ENCODE results near the gene THOC6.

The THOC6 gene

DNA sequence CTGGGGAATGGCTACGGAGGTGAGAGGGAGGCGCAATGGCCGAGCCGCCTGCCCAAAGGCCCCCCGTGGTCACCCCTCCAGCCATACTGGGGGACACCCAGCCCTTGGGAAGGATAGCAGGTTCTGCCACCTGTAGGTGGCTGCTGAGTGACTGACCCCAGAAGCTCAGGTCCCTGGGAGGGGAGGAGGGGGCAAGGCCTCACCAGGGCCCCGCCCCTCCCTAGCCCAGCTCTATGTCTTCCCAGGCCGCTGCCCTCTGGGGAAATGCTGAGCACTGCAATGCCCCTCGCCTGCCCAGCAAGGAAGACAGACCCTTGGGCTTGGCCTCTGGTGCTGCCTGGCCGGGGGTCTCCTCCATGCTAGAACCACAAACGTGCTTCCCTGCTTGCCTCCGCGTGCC, 22.5 kb upstream of the THOC6 start:
- no peak for TF ChIP-seq JUND (IDR thresholded peaks at IDR 0.05; ENCODE audit: low read depth)
- no peak for DNase-seq (ENCODE audit: low read depth in 1 of 2, low spot score in 1 of 2)
- in situ Hi-C loops (cut with HindIII; ENCODE audit: low pct_unique_long_range_greater_than_20kb, low sequenced_read_pairs): no loop called here

DNA sequence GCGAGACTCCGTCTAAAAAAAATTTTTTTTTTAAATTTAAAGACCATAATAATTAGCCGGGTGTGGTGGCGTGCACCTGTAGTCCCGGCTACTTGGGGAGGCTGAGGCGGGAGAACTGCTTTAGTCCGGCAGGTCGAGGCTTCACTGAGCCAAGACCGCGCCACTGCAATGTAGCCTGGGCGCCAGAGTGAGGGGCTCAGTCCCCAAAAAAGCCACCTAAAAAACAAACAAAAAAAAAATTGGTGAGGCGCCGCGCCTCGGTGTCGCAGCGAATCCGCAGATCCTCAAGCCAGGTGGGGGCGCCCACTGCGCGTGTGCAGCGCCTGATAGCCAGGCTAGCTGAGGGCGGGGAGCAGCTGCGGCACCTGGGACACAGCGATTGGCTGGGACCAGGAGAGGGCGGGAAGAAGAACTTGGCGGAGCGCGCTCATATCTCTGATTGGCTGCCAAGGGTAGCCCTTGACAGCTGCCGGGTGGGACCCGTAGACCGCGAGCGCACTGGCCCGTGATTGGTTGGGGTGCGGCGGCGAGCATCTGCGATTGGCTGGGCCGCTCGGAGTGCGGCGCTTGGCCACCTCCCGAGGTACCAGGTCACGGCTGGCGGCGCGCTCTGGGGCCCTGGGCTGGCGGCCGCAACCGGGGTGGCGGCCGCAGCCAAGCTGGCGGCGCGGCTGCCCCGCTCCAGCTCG, 20.1 kb upstream of the THOC6 start:
- TF ChIP-seq JUND (IDR thresholded peaks at IDR 0.05; ENCODE audit: low read depth): no peak
- peak; percentile 97 to 99 for DNase-seq (ENCODE audit: low read depth in 1 of 2, low spot score in 1 of 2)
- in situ Hi-C loops (cut with HindIII; ENCODE audit: low pct_unique_long_range_greater_than_20kb, low sequenced_read_pairs): no loop called here

DNA sequence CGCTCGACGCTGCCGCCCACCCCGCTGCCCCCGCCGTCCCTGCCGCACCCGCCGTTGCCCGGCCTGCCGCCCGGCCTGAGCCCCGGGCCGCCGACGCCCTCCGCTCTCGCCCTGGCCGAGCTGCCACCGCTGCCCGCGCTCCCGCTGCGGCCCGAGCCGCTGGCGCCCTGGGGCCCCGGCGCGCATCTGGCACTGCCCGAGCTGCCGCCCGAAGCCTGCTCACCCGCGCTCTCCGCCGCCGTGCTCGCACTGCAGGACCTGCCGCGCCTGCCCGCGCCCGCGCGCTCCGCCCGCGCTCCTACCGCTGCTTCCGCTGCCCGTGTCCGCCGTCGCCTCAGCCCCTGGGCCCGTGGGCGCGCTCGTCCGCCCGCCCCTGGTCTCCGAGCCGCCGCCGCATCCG, 19.5 kb upstream of the THOC6 start:
- DNase-seq (ENCODE audit: low read depth in 1 of 2, low spot score in 1 of 2): peak in 1 of 2 experiments; percentile 37
- no peak for TF ChIP-seq JUND (IDR thresholded peaks at IDR 0.05; ENCODE audit: low read depth)

GRCh38 chr16:3004781-3005284, 19.0 kb upstream of the THOC6 start:
- DNase-seq (ENCODE audit: low read depth in 1 of 2, low spot score in 1 of 2): no peak
- no peak for TF ChIP-seq JUND (IDR thresholded peaks at IDR 0.05; ENCODE audit: low read depth)
- in situ Hi-C loops (cut with HindIII; ENCODE audit: low pct_unique_long_range_greater_than_20kb, low sequenced_read_pairs): no loop called here

More for the DNA sequence above, 19.5 kb upstream of the THOC6 start:
- in situ Hi-C loops (cut with HindIII; ENCODE audit: low pct_unique_long_range_greater_than_20kb, low sequenced_read_pairs): no loop called here

- DNase-seq (ENCODE audit: low read depth in 1 of 2, low spot score in 1 of 2): no peak
- no peak for TF ChIP-seq JUND (IDR thresholded peaks at IDR 0.05; ENCODE audit: low read depth)
- in situ Hi-C loops (cut with HindIII; ENCODE audit: low pct_unique_long_range_greater_than_20kb, low sequenced_read_pairs): no loop called here
These were observed 16.5 kb upstream of the THOC6 start for GRCh38 chr16:3007059-3007956.

GRCh38 chr16:3007957-3008689, 15.7 kb upstream of the THOC6 start:
- no peak for TF ChIP-seq JUND (IDR thresholded peaks at IDR 0.05; ENCODE audit: low read depth)
- in situ Hi-C loops (cut with HindIII; ENCODE audit: low pct_unique_long_range_greater_than_20kb, low sequenced_read_pairs): no loop called here
- DNase-seq (ENCODE audit: low read depth in 1 of 2, low spot score in 1 of 2): no peak

- DNase-seq (ENCODE audit: low read depth in 1 of 2, low spot score in 1 of 2): no peak
- in situ Hi-C loops (cut with HindIII; ENCODE audit: low pct_unique_long_range_greater_than_20kb, low sequenced_read_pairs): no loop called here
- TF ChIP-seq JUND (IDR thresholded peaks at IDR 0.05; ENCODE audit: low read depth): no peak
These were observed 15.2 kb upstream of the THOC6 start for GRCh38 chr16:3008690-3009037.

- peak; percentile 70 to 80 for DNase-seq (ENCODE audit: low read depth in 1 of 2, low spot score in 1 of 2)
- no peak for TF ChIP-seq JUND (IDR thresholded peaks at IDR 0.05; ENCODE audit: low read depth)
- in situ Hi-C loops (cut with HindIII; ENCODE audit: low pct_unique_long_range_greater_than_20kb, low sequenced_read_pairs): no loop called here
These were observed 14.1 kb upstream of the THOC6 start for GRCh38 chr16:3009568-3010390.

DNA sequence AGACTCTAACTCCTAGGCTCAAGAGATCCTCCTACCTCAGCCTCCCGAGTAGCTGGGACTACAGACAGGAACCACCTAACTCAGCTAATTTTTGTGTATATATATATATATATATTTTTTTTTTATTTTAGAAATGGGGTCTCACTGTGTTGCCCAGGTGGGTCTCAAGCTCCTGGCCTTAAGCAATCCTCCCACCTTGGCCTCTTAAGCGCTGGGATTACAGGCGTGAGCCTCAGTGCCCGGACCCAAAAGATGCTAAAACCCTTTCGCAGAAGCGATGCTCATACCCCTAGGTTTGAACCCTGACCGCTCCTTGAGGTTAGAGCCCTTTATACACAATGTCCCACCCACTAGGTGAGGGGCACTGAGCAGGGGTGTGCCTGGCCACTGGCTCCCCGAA, 13.3 kb upstream of the THOC6 start:
- TF ChIP-seq JUND (IDR thresholded peaks at IDR 0.05; ENCODE audit: low read depth): no peak
- no peak for DNase-seq (ENCODE audit: low read depth in 1 of 2, low spot score in 1 of 2)
- in situ Hi-C loops (cut with HindIII; ENCODE audit: low pct_unique_long_range_greater_than_20kb, low sequenced_read_pairs): no loop called here

DNA sequence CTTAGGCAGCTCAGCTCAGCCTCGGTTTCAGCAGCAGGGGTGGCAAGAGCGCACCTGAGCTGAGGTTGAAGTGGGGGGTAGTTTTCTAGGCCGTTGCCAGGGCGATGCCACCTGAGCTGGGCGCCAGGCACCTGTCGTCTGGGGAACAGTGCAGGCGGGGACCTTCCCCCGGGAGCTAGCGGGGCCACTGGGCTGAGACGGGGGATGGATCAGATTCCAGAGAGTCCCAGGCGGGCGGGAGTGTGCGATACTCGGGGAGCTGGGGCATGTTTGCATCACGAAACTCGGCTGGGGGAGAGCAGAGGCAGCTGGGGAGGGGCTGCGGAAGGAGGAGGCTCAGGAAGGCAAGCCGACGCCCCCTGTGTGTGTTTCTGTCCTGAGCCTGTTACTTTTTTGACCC, 11.6 kb upstream of the THOC6 start:
- in situ Hi-C loops (cut with HindIII; ENCODE audit: low pct_unique_long_range_greater_than_20kb, low sequenced_read_pairs): no loop called here
- no peak for TF ChIP-seq JUND (IDR thresholded peaks at IDR 0.05; ENCODE audit: low read depth)
- no peak for DNase-seq (ENCODE audit: low read depth in 1 of 2, low spot score in 1 of 2)

- TF ChIP-seq JUND (IDR thresholded peaks at IDR 0.05; ENCODE audit: low read depth): no peak
- in situ Hi-C loops (cut with HindIII; ENCODE audit: low pct_unique_long_range_greater_than_20kb, low sequenced_read_pairs): no loop called here
- DNase-seq (ENCODE audit: low read depth in 1 of 2, low spot score in 1 of 2): no peak
These were observed 10.9 kb upstream of the THOC6 start, which contains the start of gene CLDN9 for GRCh38 chr16:3012828-3013420. TSS of gene CLDN9 (plus strand) at chr16:3012923. CDS start at chr16:3013363, 440 bp downstream.
